ENCODE measurements around the gene KIAA0753. TPM values are rescaled to one million over a fixed set of nuclear protein-coding genes. Genes with fewer than 3 reads are reported as not detected.

The KIAA0753 gene
- total and polyA plus RNA-seq, 2 of the 13 experiments (the other 11 are each of a cell fraction or from before 2014, with no cell fraction given): 5.2 to 9.1 TPM

- no peak for TF ChIP-seq EEA1 (CRISPR knock-in tag; IDR thresholded peaks at IDR 0.05; ENCODE audit: borderline replicate concordance)
- 0 out of 2 replicates have a peak, but pooled peaks have one; percentile 29 for TF ChIP-seq RFXAP (CRISPR knock-in tag; IDR thresholded peaks at IDR 0.05; ENCODE audit: borderline replicate concordance)
- TF ChIP-seq SIX1 (CRISPR knock-in tag; IDR thresholded peaks at IDR 0.05; ENCODE audit: borderline replicate concordance): no peak
- TF ChIP-seq SMARCC2 (IDR thresholded peaks at IDR 0.05): no peak
- TF ChIP-seq FOXJ3 (CRISPR knock-in tag; IDR thresholded peaks at IDR 0.05; ENCODE audit: borderline replicate concordance): no peak
- TF ChIP-seq ATF2 (CRISPR knock-in tag; IDR thresholded peaks at IDR 0.05): no peak
- no peak for TF ChIP-seq KAT7 (CRISPR knock-in tag; IDR thresholded peaks at IDR 0.05; ENCODE audit: borderline replicate concordance)
- TF ChIP-seq ZFY (CRISPR knock-in tag; IDR thresholded peaks at IDR 0.05): peak; percentile 20; the same call in 1 of the 2 replicates
- no peak for TF ChIP-seq ZBTB7A (CRISPR knock-in tag; IDR thresholded peaks at IDR 0.05)
- TF ChIP-seq ZNF687 (CRISPR knock-in tag; IDR thresholded peaks at IDR 0.05): peak; percentile 74
- no peak for TF ChIP-seq ZNF557 (CRISPR knock-in tag; IDR thresholded peaks at IDR 0.05)
- TF ChIP-seq MED1 (CRISPR knock-in tag; IDR thresholded peaks at IDR 0.05): 0 out of 2 replicates have a peak, but pooled peaks have one; percentile 16
- TF ChIP-seq, protein P1, sequence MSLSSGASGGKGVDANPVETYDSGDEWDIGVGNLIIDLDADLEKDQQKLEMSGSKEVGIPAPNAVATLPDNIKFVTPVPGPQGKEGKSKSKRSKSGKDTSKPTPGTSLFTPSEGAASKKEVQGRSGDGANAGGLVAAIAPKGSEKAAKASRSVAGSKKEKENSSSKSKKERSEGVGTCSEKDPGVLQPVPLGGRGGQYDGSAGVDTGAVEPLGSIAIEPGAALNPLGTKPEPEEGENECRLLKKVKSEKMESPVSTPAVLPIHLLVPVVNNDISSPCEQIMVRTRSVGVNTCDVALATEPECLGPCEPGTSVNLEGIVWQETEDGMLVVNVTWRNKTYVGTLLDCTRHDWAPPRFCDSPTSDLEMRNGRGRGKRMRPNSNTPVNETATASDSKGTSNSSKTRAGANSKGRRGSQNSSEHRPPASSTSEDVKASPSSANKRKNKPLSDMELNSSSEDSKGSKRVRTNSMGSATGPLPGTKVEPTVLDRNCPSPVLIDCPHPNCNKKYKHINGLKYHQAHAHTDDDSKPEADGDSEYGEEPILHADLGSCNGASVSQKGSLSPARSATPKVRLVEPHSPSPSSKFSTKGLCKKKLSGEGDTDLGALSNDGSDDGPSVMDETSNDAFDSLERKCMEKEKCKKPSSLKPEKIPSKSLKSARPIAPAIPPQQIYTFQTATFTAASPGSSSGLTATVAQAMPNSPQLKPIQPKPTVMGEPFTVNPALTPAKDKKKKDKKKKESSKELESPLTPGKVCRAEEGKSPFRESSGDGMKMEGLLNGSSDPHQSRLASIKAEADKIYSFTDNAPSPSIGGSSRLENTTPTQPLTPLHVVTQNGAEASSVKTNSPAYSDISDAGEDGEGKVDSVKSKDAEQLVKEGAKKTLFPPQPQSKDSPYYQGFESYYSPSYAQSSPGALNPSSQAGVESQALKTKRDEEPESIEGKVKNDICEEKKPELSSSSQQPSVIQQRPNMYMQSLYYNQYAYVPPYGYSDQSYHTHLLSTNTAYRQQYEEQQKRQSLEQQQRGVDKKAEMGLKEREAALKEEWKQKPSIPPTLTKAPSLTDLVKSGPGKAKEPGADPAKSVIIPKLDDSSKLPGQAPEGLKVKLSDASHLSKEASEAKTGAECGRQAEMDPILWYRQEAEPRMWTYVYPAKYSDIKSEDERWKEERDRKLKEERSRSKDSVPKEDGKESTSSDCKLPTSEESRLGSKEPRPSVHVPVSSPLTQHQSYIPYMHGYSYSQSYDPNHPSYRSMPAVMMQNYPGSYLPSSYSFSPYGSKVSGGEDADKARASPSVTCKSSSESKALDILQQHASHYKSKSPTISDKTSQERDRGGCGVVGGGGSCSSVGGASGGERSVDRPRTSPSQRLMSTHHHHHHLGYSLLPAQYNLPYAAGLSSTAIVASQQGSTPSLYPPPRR (CRISPR knock-in tag; IDR thresholded peaks at IDR 0.05; ENCODE audit: borderline replicate concordance): 0 out of 2 replicates have a peak, but pooled peaks have one; percentile 17
- TF ChIP-seq YEATS2 (CRISPR knock-in tag; IDR thresholded peaks at IDR 0.05; ENCODE audit: borderline replicate concordance): peak; percentile 44; the same call in 1 of the 2 replicates
- no peak for TF ChIP-seq NRL (CRISPR knock-in tag; IDR thresholded peaks at IDR 0.05; ENCODE audit: borderline replicate concordance)
- TF ChIP-seq, protein P2, sequence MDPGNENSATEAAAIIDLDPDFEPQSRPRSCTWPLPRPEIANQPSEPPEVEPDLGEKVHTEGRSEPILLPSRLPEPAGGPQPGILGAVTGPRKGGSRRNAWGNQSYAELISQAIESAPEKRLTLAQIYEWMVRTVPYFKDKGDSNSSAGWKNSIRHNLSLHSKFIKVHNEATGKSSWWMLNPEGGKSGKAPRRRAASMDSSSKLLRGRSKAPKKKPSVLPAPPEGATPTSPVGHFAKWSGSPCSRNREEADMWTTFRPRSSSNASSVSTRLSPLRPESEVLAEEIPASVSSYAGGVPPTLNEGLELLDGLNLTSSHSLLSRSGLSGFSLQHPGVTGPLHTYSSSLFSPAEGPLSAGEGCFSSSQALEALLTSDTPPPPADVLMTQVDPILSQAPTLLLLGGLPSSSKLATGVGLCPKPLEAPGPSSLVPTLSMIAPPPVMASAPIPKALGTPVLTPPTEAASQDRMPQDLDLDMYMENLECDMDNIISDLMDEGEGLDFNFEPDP (CRISPR knock-in tag; conservative IDR thresholded peaks at IDR 0.05): no peak
- no peak for TF ChIP-seq PHF8 (CRISPR knock-in tag; IDR thresholded peaks at IDR 0.05)
These were observed 25.6 kb upstream of the KIAA0753 start (continued) for GRCh38 chr17:6666077-6666521.
